ENCODE results near the gene ENTPD3. TPM values are rescaled to one million over a fixed set of nuclear protein-coding genes. Genes with fewer than 3 reads are reported as not detected.

Gene ENTPD3
- 0.44 and 0.60 TPM in 2 replicates for total RNA-seq (2021; fragmentation: NEBNext Ultra II Directional; extraction: Animal tissue kit (Norgen Biotek cat#: 25700))
- polyA plus RNA-seq (2011; rRNA removed), result 0.66 and 1.0 TPM in 2 replicates
- 0.69 TPM for polyA plus RNA-seq (2011; cell fraction: cytosol; rRNA removed)
- polyA plus RNA-seq (2011; cell fraction: nucleus; rRNA removed), result 0.54 TPM
- polyA plus RNA-seq (2012, experiment 1 of 2), result 0.55 to 0.94 TPM (median 0.59 TPM) in 4 replicates
- 0.21 TPM for polyA plus RNA-seq (2012, experiment 2 of 2)
- polyA plus RNA-seq (2013, experiment 1 of 2), result 0.73 TPM
- polyA plus RNA-seq (2013, experiment 2 of 2), result 0.66 TPM
- polyA minus RNA-seq (2011; rRNA and poly(A)+ RNA removed), result 0.91 and 2.0 TPM in 2 replicates
- polyA minus RNA-seq (2011; cell fraction: cytosol; rRNA and poly(A)+ RNA removed), result 0.44 TPM
- polyA minus RNA-seq (2011; cell fraction: nucleus; rRNA and poly(A)+ RNA removed), result 0.70 TPM
- long read RNA-seq, experiment 1, partial matches to known transcripts, result 1 of 1 reads
- long read RNA-seq, experiment 1, other reads (novel, unspliced or antisense), result 0 of 1 reads
- long read RNA-seq, experiment 2, partial matches to known transcripts, result 0 of 1 reads
- long read RNA-seq, experiment 2, other reads (novel, unspliced or antisense), result 0 of 1 reads

- WGBS, 2 experiments (ENCODE audit: extremely low coverage in 1 of 2, insufficient coverage in 1 of 2, insufficient read length in 1 of 2, insufficient replicate concordance in 2 of 2, low coverage in 1 of 2, low lambda C conversion rate in 2 of 2, missing lambda C conversion rate in 1 of 2), result 4% methylated on average over 23 of the region's 49 CpGs; no CpG with 5 or more reads in 1 of the 2 experiments
- Histone ChIP-seq H3K4me1 (replicated peaks in 1 of 4; ENCODE audit: control insufficient read depth in 3 of 4, insufficient read depth in 4 of 4, low read length in 3 of 4) (peaks cover 3 to 8% (median 4%) of the 10 kb centered on the region in 4 experiments), H3K4ac (replicated peaks; ENCODE audit: insufficient read length, low read depth, low read length) (peak within 1 kb of the TSS; percentile 14), H3K79me1 (ENCODE audit: low read depth, low read length) (no peaks in the 10 kb centered on the region), H3K27ac (ENCODE audit: low read depth, low read length) (no peak within 1 kb of the TSS), H3K27me3 (replicated peaks in 1 of 4; ENCODE audit: control insufficient read depth in 3 of 4, extremely low read depth in 1 of 4, insufficient read depth in 3 of 4, low read length in 3 of 4) (peaks cover 3 to 30% (median 26%) of the 10 kb centered on the region in 4 experiments), H2AFZ (ENCODE audit: low read length) (peak within 1 kb of the TSS; percentile 87; the same call in 1 of the 2 replicates), H4K20me1 (replicated peaks in 1 of 2; ENCODE audit: control insufficient read depth in 1 of 2, insufficient read depth in 2 of 2, low read length in 2 of 2) (no peaks in the 10 kb centered on the region), H4K8ac (ENCODE audit: extremely low read depth, insufficient read depth, low read length) (peak within 1 kb of the TSS; percentile 54; the same call in 1 of the 2 replicates), H2BK12ac (ENCODE audit: low read depth, low read length) (peak within 1 kb of the TSS; percentile 72; the same call in 1 of the 2 replicates), H3K23me2 (ENCODE audit: low read depth, low read length) (peaks cover 9% of the 10 kb centered on the region; the same call in 1 of the 2 replicates), H3K4me2 (ENCODE audit: insufficient read depth in 1 of 2, low read depth in 2 of 2, low read length in 2 of 2) (peak within 1 kb of the TSS; percentile 79 to 94), H4K91ac (replicated peaks; ENCODE audit: insufficient read length, low read length) (no peak within 1 kb of the TSS), H3K79me2 (ENCODE audit: control insufficient read depth in 1 of 2, insufficient read depth in 2 of 2, low read length in 2 of 2) (no peaks in the 10 kb centered on the region), H2BK120ac (replicated peaks; ENCODE audit: low read depth, low read length) (no peak within 1 kb of the TSS), H3K18ac (ENCODE audit: extremely low read depth, low read length) (peak within 1 kb of the TSS; percentile 43; the same call in 1 of the 2 replicates), H3K36me3 (ENCODE audit: control insufficient read depth in 2 of 4, insufficient read depth in 4 of 4, low read length in 3 of 4) (no peaks in the 10 kb centered on the region), H3K14ac (ENCODE audit: insufficient read length) (no peak within 1 kb of the TSS), H3K4me3 (ENCODE audit: extremely low read depth in 1 of 4, insufficient read depth in 2 of 4, low read depth in 3 of 4, low read length in 4 of 4) (peak within 1 kb of the TSS; percentile 58 to 64 (median 60)), H4K5ac (ENCODE audit: insufficient read length, low read depth, low read length) (no peak within 1 kb of the TSS), H2BK5ac (ENCODE audit: low read depth, low read length) (no peak within 1 kb of the TSS), H2BK20ac (ENCODE audit: low read length) (no peak within 1 kb of the TSS), H3K23ac (ENCODE audit: insufficient read length) (no peak within 1 kb of the TSS), H2AK5ac (ENCODE audit: low read depth, low read length) (no peak within 1 kb of the TSS), H3K56ac (replicated peaks; ENCODE audit: insufficient read length, low read depth, low read length) (no peak within 1 kb of the TSS), H2BK15ac (ENCODE audit: low read length) (peak within 1 kb of the TSS; percentile 4; the same call in 1 of the 2 replicates), H3K9ac (replicated peaks in 1 of 4; ENCODE audit: extremely low read depth in 1 of 4, low read depth in 3 of 4, low read length in 3 of 4) (no peak within 1 kb of the TSS; a peak in 2 of 7 replicates), H3K9me3 (ENCODE audit: insufficient read depth in 2 of 2, low read depth in 1 of 2, low read length in 1 of 2) (no peaks in the 10 kb centered on the region)
- DNase-seq (ENCODE audit: low read depth in 1 of 2, low spot score in 2 of 2) (peak; percentile 36 to 77), FAIRE-seq (no peak)
- POLR2A ChIA-PET (ENCODE audit: partially characterized antibody), result interaction anchor here (0.6 to 3.5 kb wide), 2 partner anchors 71 to 916 kb away, joined by 4 to 17 read pairs; partner anchors contain the start of gene RPL14
- CTCF ChIA-PET (ENCODE audit: partially characterized antibody), result interaction anchor here (1.5 to 1.7 kb wide), 2 partner anchors 45 to 78 kb away, joined by 4 to 6 read pairs; partner anchors contain the start of gene EIF1B
- TF ChIP-seq SIN3A (conservative IDR thresholded peaks at IDR 0.05 in 1 of 2, IDR thresholded peaks at IDR 0.05 in 1 of 2; ENCODE audit: low read depth in 1 of 2, low read length in 2 of 2) (no peak), CBX8 (IDR thresholded peaks at IDR 0.05; ENCODE audit: borderline replicate concordance, low read depth, low read length) (no peak), POLR2AphosphoS5 (IDR thresholded peaks at IDR 0.05; ENCODE audit: low read depth, low read length) (no peak), KDM5A (IDR thresholded peaks at IDR 0.05; ENCODE audit: low read length) (no peak), CHD1 (IDR thresholded peaks at IDR 0.05; ENCODE audit: low read depth, low read length) (no peak), PHF8 (conservative IDR thresholded peaks at IDR 0.05; ENCODE audit: low read depth, low read length) (no peak), E2F6 (IDR thresholded peaks at IDR 0.05) (no peak)
These were observed at the start of gene ENTPD3 for GRCh38 chr3:40387001-40387894. Gene ENTPD3 (plus strand): TSS chr3:40387184. CDS start chr3:40388058, 874 bp downstream.
